ENCODE results near the gene POLR3H. TPM values are rescaled to one million over a fixed set of nuclear protein-coding genes. Genes with fewer than 3 reads are reported as not detected.
A peak's percentile ranks its signal among the peaks of the same experiment; 100 is the strongest.

POLR3H gene
- total RNA-seq, 1 experiment from 2014 or later: 8.5 TPM

DNA sequence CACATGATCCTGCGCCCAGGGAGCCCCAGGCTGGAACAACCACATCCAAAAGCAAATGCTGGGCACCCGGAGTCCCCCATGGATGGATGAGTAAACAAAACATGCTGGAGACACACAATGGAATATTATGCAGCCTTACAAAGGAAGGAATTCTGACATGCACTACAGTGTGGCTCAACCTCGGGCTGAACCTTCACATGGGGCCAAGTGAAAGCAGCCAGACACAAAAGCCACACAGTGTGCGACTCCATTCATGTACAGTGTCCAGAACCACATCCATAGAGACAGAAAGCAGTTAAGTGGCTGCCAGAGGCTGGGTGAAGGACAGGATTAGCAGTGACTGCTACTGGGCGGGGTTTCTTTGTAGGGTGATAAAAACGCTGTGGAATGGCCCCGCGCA, 10.1 kb downstream of the POLR3H start:
- Histone ChIP-seq H3K4me3 (ENCODE audit: insufficient read depth, low read depth, low read length) (no peak overlapping the region), H3K27me3 (ENCODE audit: control insufficient read depth, insufficient read depth, low read length) (no peaks in the 10 kb centered on the region), H3K36me3 (replicated peaks; ENCODE audit: control insufficient read depth, insufficient read depth, low read length) (peaks cover 7% of the 10 kb centered on the region)
- DNase-seq: no peak

- no peak overlapping the region for H3K4me3 ChIP-seq (ENCODE audit: insufficient read depth, low read depth, low read length)
These were observed 11.1 kb downstream of the POLR3H start for GRCh38 chr22:41532908-41533825.

DNA sequence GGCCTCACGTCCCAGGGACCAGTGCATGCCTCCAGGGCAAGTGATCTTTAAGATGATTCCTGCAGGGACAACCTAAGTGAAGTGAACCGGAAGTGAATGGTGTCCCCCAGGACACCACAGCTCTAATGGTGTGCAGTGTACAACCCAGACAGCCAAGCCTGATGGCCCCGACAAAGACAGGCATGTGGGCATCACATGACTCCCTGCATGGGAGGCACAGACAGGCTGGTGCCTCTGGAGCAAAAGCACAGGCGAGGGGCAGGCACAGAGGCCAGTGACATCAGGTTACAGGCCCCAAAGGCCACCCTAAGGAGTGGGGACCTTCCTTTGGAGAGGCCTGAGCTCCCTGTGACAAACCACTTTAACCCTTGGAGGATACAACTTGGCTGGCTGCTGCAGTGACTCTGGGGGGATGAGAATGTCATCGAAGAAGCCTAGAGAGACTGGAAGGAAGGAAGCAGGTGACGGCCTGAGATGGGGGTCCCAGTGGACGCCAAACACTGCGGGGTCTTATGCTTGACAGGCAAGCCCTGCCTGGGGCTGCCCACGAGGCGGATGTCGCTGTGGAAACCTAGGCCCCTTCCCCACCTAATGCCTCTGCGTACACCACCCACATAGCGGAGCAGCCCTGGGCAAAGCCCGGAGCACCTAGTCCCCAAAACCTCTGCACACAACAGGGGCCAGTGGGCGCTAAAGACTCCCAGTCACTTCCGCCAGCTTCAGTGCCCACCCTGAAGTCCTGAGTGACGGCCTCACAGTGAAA, 12.4 kb downstream of the POLR3H start:
- DNase-seq: no peak
- Histone ChIP-seq H3K36me3 (replicated peaks; ENCODE audit: control insufficient read depth, insufficient read depth, low read length) (peaks cover 23% of the 10 kb centered on the region), H3K4me3 (ENCODE audit: insufficient read depth, low read depth, low read length) (no peak overlapping the region), H3K27me3 (ENCODE audit: control insufficient read depth, insufficient read depth, low read length) (no peaks in the 10 kb centered on the region)

More at GRCh38 chr22:41532908-41533825, 11.1 kb downstream of the POLR3H start:
- DNase-seq: peak; percentile 91
- Histone ChIP-seq H3K36me3 (replicated peaks; ENCODE audit: control insufficient read depth, insufficient read depth, low read length) (peaks cover 12% of the 10 kb centered on the region), H3K27me3 (ENCODE audit: control insufficient read depth, insufficient read depth, low read length) (no peaks in the 10 kb centered on the region)

DNA sequence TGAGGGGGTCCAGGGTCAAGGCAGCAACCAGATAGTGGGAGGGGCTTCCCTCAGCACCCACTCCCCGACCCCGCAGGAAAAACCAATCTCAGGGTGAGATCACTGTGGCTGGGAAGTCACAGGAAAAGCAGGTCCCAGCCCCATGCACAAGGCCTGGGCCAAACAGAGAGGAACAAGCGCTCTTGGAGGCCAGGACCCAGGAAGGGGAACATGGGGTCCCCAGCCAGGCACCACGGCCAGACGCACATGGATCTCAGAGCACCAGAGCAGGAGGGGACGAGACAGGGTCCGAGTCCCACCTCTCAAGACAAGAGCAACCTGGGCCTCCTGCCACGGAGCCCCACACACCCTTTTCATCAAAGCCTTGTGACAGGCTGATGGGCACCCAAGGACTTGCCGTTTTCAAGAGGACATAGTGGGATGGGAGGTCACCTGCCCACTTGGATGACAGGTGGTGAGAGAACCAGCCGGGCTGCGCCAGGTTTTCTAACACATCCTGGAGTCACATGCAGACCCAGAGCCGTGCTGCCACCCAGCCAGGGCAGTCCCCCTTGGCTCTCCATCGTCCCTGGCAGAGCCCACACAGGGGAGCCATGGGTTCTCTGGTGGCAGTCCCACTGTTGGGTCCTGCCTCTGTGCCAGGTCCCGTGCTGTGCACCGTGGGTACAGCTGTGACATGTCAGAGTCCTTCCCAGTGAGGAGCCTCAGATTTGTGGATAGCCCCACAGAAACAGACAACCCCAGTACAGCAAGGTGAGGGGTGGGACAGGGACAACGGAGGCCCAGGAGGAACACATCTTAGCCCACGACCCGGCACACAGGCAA, 13.2 kb downstream of the POLR3H start:
- Histone ChIP-seq H3K27me3 (ENCODE audit: control insufficient read depth, insufficient read depth, low read length) (no peaks in the 10 kb centered on the region), H3K4me3 (ENCODE audit: insufficient read depth, low read depth, low read length) (no peak overlapping the region), H3K36me3 (replicated peaks; ENCODE audit: control insufficient read depth, insufficient read depth, low read length) (peaks cover 25% of the 10 kb centered on the region)
- DNase-seq: no peak

DNA sequence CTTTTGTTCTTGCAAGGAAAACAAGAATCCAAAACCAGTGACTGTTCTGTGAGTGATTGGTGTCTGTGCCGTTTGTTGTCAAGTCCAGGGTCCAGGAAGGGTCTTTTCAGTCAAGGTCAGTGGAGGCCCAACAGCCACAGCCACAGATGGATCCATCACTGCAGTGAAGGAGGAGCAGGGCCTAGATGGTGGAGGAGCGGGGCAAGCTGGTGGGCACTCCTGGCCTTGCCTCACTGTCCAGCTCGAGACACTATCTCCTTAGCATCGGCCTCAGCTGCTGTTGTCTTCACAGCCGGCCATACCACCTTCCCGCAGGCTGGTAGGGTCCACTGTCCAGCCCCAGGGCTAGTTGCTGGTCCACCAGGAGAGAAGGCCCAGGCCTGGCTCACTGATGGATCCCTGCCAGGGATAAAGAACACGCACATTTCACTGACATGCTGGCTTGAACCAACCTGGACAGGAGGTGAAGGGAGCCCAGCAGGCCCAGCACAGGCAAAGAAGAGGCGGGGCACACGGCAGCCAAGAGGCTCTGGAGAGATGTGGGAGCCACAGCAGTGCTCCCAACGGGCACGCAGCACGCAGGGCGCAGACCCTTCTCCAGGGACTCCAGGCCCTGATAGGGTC, 15.2 kb downstream of the POLR3H start:
- no peak overlapping the region for H3K4me3 ChIP-seq (ENCODE audit: insufficient read depth, low read depth, low read length)
- no peaks in the 10 kb centered on the region for H3K27me3 ChIP-seq (ENCODE audit: control insufficient read depth, insufficient read depth, low read length)
- DNase-seq: no peak
- peaks cover 36% of the 10 kb centered on the region for H3K36me3 ChIP-seq (replicated peaks; ENCODE audit: control insufficient read depth, insufficient read depth, low read length)

- no peak for DNase-seq
- no peak overlapping the region for H3K4me3 ChIP-seq (ENCODE audit: insufficient read depth, low read depth, low read length)
- no peaks in the 10 kb centered on the region for H3K27me3 ChIP-seq (ENCODE audit: control insufficient read depth, insufficient read depth, low read length)
- peaks cover 38% of the 10 kb centered on the region for H3K36me3 ChIP-seq (replicated peaks; ENCODE audit: control insufficient read depth, insufficient read depth, low read length)
These were observed 16.0 kb downstream of the POLR3H start for GRCh38 chr22:41528132-41528766.

- DNase-seq: peak; percentile 95
- Histone ChIP-seq H3K36me3 (replicated peaks; ENCODE audit: control insufficient read depth, insufficient read depth, low read length) (peaks cover 36% of the 10 kb centered on the region), H3K27me3 (ENCODE audit: control insufficient read depth, insufficient read depth, low read length) (no peaks in the 10 kb centered on the region), H3K4me3 (ENCODE audit: insufficient read depth, low read depth, low read length) (no peak overlapping the region)
These were observed 17.2 kb downstream of the POLR3H start for GRCh38 chr22:41526830-41527799.

- Histone ChIP-seq H3K4me3 (ENCODE audit: insufficient read depth, low read depth, low read length) (no peak overlapping the region), H3K36me3 (replicated peaks; ENCODE audit: control insufficient read depth, insufficient read depth, low read length) (peaks cover 35% of the 10 kb centered on the region), H3K27me3 (ENCODE audit: control insufficient read depth, insufficient read depth, low read length) (no peaks in the 10 kb centered on the region)
- no peak for DNase-seq
These were observed 17.9 kb downstream of the POLR3H start for GRCh38 chr22:41526226-41526829.

DNA sequence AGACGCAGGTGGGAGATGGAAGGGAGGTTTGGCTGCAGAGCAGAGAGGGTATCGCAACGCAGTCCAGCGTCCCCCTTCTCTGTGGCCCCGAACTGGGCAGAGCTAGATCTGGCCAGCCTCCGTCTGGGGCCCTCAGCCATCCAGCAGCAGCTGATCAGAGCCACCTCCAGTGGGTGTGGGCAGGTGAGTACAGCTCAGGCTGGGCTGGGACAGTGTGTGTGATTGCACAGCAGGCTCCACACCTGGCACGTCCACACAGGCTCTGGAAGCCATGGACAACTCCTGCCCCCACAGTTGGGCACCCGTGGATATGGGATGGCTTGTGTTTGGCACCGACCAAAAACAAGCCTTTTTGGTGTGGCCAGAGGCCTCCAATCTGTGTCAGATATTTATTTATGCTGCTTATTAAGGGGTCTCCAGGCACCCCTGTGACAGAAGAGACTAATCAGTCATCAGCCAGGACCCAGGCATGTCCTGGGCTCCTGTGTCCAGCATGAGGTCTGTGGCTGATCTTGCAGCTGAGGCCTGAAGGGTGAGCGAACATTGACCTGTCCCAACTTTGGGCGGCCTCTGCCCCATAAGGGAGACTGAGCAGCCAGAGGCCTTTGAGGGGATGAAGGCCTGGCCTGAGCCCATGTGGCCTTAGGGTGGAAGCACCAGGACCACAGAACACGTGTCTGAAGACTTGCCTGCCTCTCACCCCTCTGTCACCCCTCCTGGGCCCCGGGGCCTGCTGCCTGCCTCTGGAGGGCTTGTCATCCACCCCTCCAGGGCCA, 18.6 kb downstream of the POLR3H start:
- peaks cover 33% of the 10 kb centered on the region for H3K36me3 ChIP-seq (replicated peaks; ENCODE audit: control insufficient read depth, insufficient read depth, low read length)
- no peak overlapping the region for H3K4me3 ChIP-seq (ENCODE audit: insufficient read depth, low read depth, low read length)
- H3K27me3 ChIP-seq (ENCODE audit: control insufficient read depth, insufficient read depth, low read length): no peaks in the 10 kb centered on the region
- DNase-seq: no peak

- H3K4me3 ChIP-seq (ENCODE audit: insufficient read depth, low read depth, low read length): no peak overlapping the region
- no peaks in the 10 kb centered on the region for H3K27me3 ChIP-seq (ENCODE audit: control insufficient read depth, insufficient read depth, low read length)
- peaks cover 33% of the 10 kb centered on the region for H3K36me3 ChIP-seq (replicated peaks; ENCODE audit: control insufficient read depth, insufficient read depth, low read length)
- DNase-seq: peak; percentile 73
These were observed 19.3 kb downstream of the POLR3H start for GRCh38 chr22:41524809-41525449.

DNA sequence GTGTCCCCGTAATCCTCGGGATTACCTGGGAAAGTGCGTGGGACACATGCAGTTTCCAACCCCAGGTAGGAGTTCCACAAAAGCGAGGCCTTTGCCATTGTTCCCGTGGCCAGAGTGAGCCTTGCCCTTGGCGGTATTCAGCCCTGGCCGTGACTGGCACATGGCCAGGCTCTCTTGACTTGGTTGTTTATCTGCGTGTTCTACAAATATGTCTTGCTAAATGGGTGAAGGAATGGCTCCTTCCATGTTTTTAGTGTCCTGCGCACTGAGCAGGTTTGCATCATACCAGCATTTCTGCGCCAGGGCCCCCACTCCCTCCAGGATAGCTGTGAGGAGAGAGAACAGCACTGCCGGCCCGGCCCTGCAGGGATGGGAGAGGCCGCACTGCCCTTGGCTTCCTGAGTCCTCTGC, 20.0 kb downstream of the POLR3H start:
- DNase-seq: no peak
- Histone ChIP-seq H3K4me3 (ENCODE audit: insufficient read depth, low read depth, low read length) (no peak overlapping the region), H3K36me3 (replicated peaks; ENCODE audit: control insufficient read depth, insufficient read depth, low read length) (peaks cover 35% of the 10 kb centered on the region), H3K27me3 (ENCODE audit: control insufficient read depth, insufficient read depth, low read length) (no peaks in the 10 kb centered on the region)
